ENCODE measurements around the gene C1orf226. TPM values are rescaled to one million over a fixed set of nuclear protein-coding genes. Genes with fewer than 3 reads are reported as not detected.

Gene C1orf226
- total and polyA plus RNA-seq, 2 donors, result 0.14 to 1.1 TPM

GRCh38 chr1:162363823-162364222 lies 17.7 kb upstream of the C1orf226 start:
- H3K36me3 ChIP-seq (ENCODE audit: control insufficient read depth in 2 of 2, insufficient read depth in 2 of 2, low read length in 1 of 2), result no peaks in the 10 kb centered on the region
- no peaks in the 10 kb centered on the region for H3K9me3 ChIP-seq (ENCODE audit: control insufficient read depth in 2 of 2, insufficient read depth in 1 of 2, low read length in 1 of 2)
- H3K27me3 ChIP-seq (ENCODE audit: control insufficient read depth in 2 of 2, insufficient read depth in 1 of 2, low read length in 1 of 2), result no peaks in the 10 kb centered on the region
- WGBS, result 95% methylated on average over 3 of the region's 3 CpGs
- H3K27ac ChIP-seq (ENCODE audit: low read depth in 1 of 2, low read length in 1 of 2), result no peak overlapping the region
- DNase-seq (ENCODE audit: low read depth in 6 of 9, low spot score in 9 of 9), result no peak
- H3K4me1 ChIP-seq (ENCODE audit: control insufficient read depth in 2 of 2, insufficient read depth in 2 of 2, low read length in 2 of 2), result no peaks in the 10 kb centered on the region
- H3K4me3 ChIP-seq (ENCODE audit: low read length in 2 of 2), result no peak overlapping the region

GRCh38 chr1:162364498-162364897 lies 17.0 kb upstream of the C1orf226 start:
- Histone ChIP-seq H3K36me3 (ENCODE audit: control insufficient read depth in 2 of 2, insufficient read depth in 2 of 2, low read length in 1 of 2) (no peaks in the 10 kb centered on the region), H3K4me3 (ENCODE audit: low read length in 2 of 2) (no peak overlapping the region), H3K4me1 (ENCODE audit: control insufficient read depth in 2 of 2, insufficient read depth in 2 of 2, low read length in 2 of 2) (no peaks in the 10 kb centered on the region), H3K27ac (ENCODE audit: low read depth in 1 of 2, low read length in 1 of 2) (no peak overlapping the region), H3K9me3 (ENCODE audit: control insufficient read depth in 2 of 2, insufficient read depth in 1 of 2, low read length in 1 of 2) (no peaks in the 10 kb centered on the region), H3K27me3 (ENCODE audit: control insufficient read depth in 2 of 2, insufficient read depth in 1 of 2, low read length in 1 of 2) (no peaks in the 10 kb centered on the region)
- 92% methylated on average over 1 of the region's 1 CpG for WGBS
- DNase-seq (ENCODE audit: low read depth in 6 of 9, low spot score in 9 of 9), result no peak

- H3K36me3 ChIP-seq (ENCODE audit: control insufficient read depth in 2 of 2, insufficient read depth in 2 of 2, low read length in 1 of 2), result no peaks in the 10 kb centered on the region
- no peak overlapping the region for H3K27ac ChIP-seq (ENCODE audit: low read depth in 1 of 2, low read length in 1 of 2)
- no peak for DNase-seq (ENCODE audit: low read depth in 6 of 9, low spot score in 9 of 9)
- no peak overlapping the region for H3K4me3 ChIP-seq (ENCODE audit: low read length in 2 of 2)
- 92% methylated on average over 10 of the region's 10 CpGs for WGBS
- no peaks in the 10 kb centered on the region for H3K27me3 ChIP-seq (ENCODE audit: control insufficient read depth in 2 of 2, insufficient read depth in 1 of 2, low read length in 1 of 2)
- H3K4me1 ChIP-seq (ENCODE audit: control insufficient read depth in 2 of 2, insufficient read depth in 2 of 2, low read length in 2 of 2), result no peaks in the 10 kb centered on the region
- H3K9me3 ChIP-seq (ENCODE audit: control insufficient read depth in 2 of 2, insufficient read depth in 1 of 2, low read length in 1 of 2), result no peaks in the 10 kb centered on the region
Measured at GRCh38 chr1:162365284-162366020, 16.1 kb upstream of the C1orf226 start.

- WGBS, result 74% methylated on average over 4 of the region's 4 CpGs
- Histone ChIP-seq H3K27me3 (ENCODE audit: control insufficient read depth in 2 of 2, insufficient read depth in 1 of 2, low read length in 1 of 2) (no peaks in the 10 kb centered on the region), H3K9me3 (ENCODE audit: control insufficient read depth in 2 of 2, insufficient read depth in 1 of 2, low read length in 1 of 2) (no peaks in the 10 kb centered on the region), H3K27ac (ENCODE audit: low read depth in 1 of 2, low read length in 1 of 2) (no peak overlapping the region), H3K4me1 (ENCODE audit: control insufficient read depth in 2 of 2, insufficient read depth in 2 of 2, low read length in 2 of 2) (no peaks in the 10 kb centered on the region), H3K4me3 (ENCODE audit: low read length in 2 of 2) (no peak overlapping the region), H3K36me3 (ENCODE audit: control insufficient read depth in 2 of 2, insufficient read depth in 2 of 2, low read length in 1 of 2) (no peaks in the 10 kb centered on the region)
- DNase-seq (ENCODE audit: low read depth in 6 of 9, low spot score in 9 of 9), result no peak
Measured at GRCh38 chr1:162366149-162366548, 15.4 kb upstream of the C1orf226 start.

- H3K9me3 ChIP-seq (ENCODE audit: control insufficient read depth in 2 of 2, insufficient read depth in 1 of 2, low read length in 1 of 2), result no peaks in the 10 kb centered on the region
- 96% methylated on average over 9 of the region's 9 CpGs for WGBS
- no peaks in the 10 kb centered on the region for H3K27me3 ChIP-seq (ENCODE audit: control insufficient read depth in 2 of 2, insufficient read depth in 1 of 2, low read length in 1 of 2)
- no peaks in the 10 kb centered on the region for H3K36me3 ChIP-seq (ENCODE audit: control insufficient read depth in 2 of 2, insufficient read depth in 2 of 2, low read length in 1 of 2)
- H3K4me3 ChIP-seq (ENCODE audit: low read length in 2 of 2), result no peak overlapping the region
- H3K27ac ChIP-seq (ENCODE audit: low read depth in 1 of 2, low read length in 1 of 2), result no peak overlapping the region
- no peak for DNase-seq (ENCODE audit: low read depth in 6 of 9, low spot score in 9 of 9)
- no peaks in the 10 kb centered on the region for H3K4me1 ChIP-seq (ENCODE audit: control insufficient read depth in 2 of 2, insufficient read depth in 2 of 2, low read length in 2 of 2)
Measured at GRCh38 chr1:162366671-162367070, 14.9 kb upstream of the C1orf226 start.

DNA sequence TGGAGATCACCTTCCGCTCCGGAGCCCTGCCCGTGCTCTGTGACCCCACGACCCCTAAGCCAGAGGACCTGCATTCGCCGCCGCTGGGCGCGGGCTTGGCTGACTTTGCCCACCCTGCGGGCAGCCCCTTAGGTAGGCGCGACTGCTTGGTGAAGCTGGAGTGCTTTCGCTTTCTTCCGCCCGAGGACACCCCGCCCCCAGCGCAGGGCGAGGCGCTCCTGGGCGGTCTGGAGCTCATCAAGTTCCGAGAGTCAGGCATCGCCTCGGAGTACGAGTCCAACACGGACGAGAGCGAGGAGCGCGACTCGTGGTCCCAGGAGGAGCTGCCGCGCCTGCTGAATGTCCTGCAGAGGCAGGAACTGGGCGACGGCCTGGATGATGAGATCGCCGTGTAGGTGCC lies 14.5 kb upstream of the C1orf226 start:
- H3K27ac ChIP-seq (ENCODE audit: low read depth in 1 of 2, low read length in 1 of 2), result no peak overlapping the region

GRCh38 chr1:162367772-162368171 lies 13.8 kb upstream of the C1orf226 start:
- Histone ChIP-seq H3K4me3 (ENCODE audit: low read length in 2 of 2) (no peak overlapping the region), H3K9me3 (ENCODE audit: control insufficient read depth in 2 of 2, insufficient read depth in 1 of 2, low read length in 1 of 2) (no peaks in the 10 kb centered on the region), H3K27me3 (ENCODE audit: control insufficient read depth in 2 of 2, insufficient read depth in 1 of 2, low read length in 1 of 2) (no peaks in the 10 kb centered on the region), H3K4me1 (ENCODE audit: control insufficient read depth in 2 of 2, insufficient read depth in 2 of 2, low read length in 2 of 2) (peaks cover 0 to 3% of the 10 kb centered on the region in 2 donors), H3K27ac (ENCODE audit: low read depth in 1 of 2, low read length in 1 of 2) (no peak overlapping the region), H3K36me3 (ENCODE audit: control insufficient read depth in 2 of 2, insufficient read depth in 2 of 2, low read length in 1 of 2) (no peaks in the 10 kb centered on the region)
- no peak for DNase-seq (ENCODE audit: low read depth in 6 of 9, low spot score in 9 of 9)
- 98% methylated on average over 10 of the region's 10 CpGs for WGBS

More for the DNA sequence above, 14.5 kb upstream of the C1orf226 start:
- no peaks in the 10 kb centered on the region for H3K9me3 ChIP-seq (ENCODE audit: control insufficient read depth in 2 of 2, insufficient read depth in 1 of 2, low read length in 1 of 2)
- WGBS, result 96% methylated on average over 36 of the region's 36 CpGs
- DNase-seq (ENCODE audit: low read depth in 6 of 9, low spot score in 9 of 9), result no peak
- H3K36me3 ChIP-seq (ENCODE audit: control insufficient read depth in 2 of 2, insufficient read depth in 2 of 2, low read length in 1 of 2), result no peaks in the 10 kb centered on the region
- H3K27me3 ChIP-seq (ENCODE audit: control insufficient read depth in 2 of 2, insufficient read depth in 1 of 2, low read length in 1 of 2), result no peaks in the 10 kb centered on the region
- H3K4me3 ChIP-seq (ENCODE audit: low read length in 2 of 2), result no peak overlapping the region
- H3K4me1 ChIP-seq (ENCODE audit: control insufficient read depth in 2 of 2, insufficient read depth in 2 of 2, low read length in 2 of 2), result no peaks in the 10 kb centered on the region

DNA sequence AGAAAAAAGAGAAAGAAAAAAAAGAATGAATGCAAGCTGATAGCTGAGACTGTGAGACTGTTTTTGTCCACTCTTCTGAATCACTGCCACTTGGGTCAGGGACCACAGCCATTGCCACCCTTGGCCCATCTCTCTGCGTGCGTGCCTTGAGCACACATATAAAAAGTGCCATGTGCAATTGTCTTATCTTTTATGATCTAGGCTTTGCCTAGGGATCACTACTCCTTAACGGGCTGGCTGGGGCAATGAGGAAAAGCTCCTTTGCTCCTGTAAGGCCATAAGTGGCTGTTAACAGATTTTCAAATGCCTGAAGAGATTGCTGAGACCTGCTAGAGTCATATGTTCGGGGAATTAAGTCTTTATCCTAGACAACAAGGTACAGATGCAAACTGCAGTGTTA lies 13.1 kb upstream of the C1orf226 start:
- Histone ChIP-seq H3K4me1 (ENCODE audit: control insufficient read depth in 2 of 2, insufficient read depth in 2 of 2, low read length in 2 of 2) (peaks cover 0 to 3% of the 10 kb centered on the region in 2 donors), H3K9me3 (ENCODE audit: control insufficient read depth in 2 of 2, insufficient read depth in 1 of 2, low read length in 1 of 2) (no peaks in the 10 kb centered on the region), H3K27ac (ENCODE audit: low read depth in 1 of 2, low read length in 1 of 2) (no peak overlapping the region), H3K36me3 (ENCODE audit: control insufficient read depth in 2 of 2, insufficient read depth in 2 of 2, low read length in 1 of 2) (no peaks in the 10 kb centered on the region), H3K27me3 (ENCODE audit: control insufficient read depth in 2 of 2, insufficient read depth in 1 of 2, low read length in 1 of 2) (no peaks in the 10 kb centered on the region), H3K4me3 (ENCODE audit: low read length in 2 of 2) (no peak overlapping the region)
- no peak for DNase-seq (ENCODE audit: low read depth in 6 of 9, low spot score in 9 of 9)
- WGBS, result 74% methylated on average over 4 of the region's 4 CpGs

DNA sequence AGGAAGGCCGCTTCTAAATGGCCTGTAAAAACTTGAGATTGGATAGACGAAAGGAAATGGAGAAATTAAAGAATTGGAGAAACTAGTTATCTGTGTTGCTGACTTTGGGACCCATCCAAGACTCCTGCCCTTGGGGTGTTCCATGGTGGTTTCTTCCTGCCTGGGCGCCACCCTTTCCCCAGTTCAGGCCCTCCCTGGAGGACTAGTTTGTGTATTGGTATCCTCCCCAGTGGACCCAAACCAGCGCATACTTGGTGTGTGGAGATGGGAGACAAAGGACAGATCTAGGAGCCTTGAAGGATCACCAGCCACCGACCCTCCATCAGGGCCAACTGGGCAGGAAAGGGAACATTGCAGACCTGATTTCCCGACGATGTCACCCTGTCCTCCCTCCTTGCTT lies 12.0 kb upstream of the C1orf226 start:
- no peak overlapping the region for H3K4me3 ChIP-seq (ENCODE audit: low read length in 2 of 2)
- no peak overlapping the region for H3K27ac ChIP-seq (ENCODE audit: low read depth in 1 of 2, low read length in 1 of 2)
- WGBS, result 92% methylated on average over 7 of the region's 7 CpGs
- H3K36me3 ChIP-seq (ENCODE audit: control insufficient read depth in 2 of 2, insufficient read depth in 2 of 2, low read length in 1 of 2), result no peaks in the 10 kb centered on the region
- DNase-seq (ENCODE audit: low read depth in 6 of 9, low spot score in 9 of 9), result no peak
- no peaks in the 10 kb centered on the region for H3K9me3 ChIP-seq (ENCODE audit: control insufficient read depth in 2 of 2, insufficient read depth in 1 of 2, low read length in 1 of 2)
- H3K27me3 ChIP-seq (ENCODE audit: control insufficient read depth in 2 of 2, insufficient read depth in 1 of 2, low read length in 1 of 2), result no peaks in the 10 kb centered on the region
- peaks cover 0 to 3% of the 10 kb centered on the region in 2 donors for H3K4me1 ChIP-seq (ENCODE audit: control insufficient read depth in 2 of 2, insufficient read depth in 2 of 2, low read length in 2 of 2)

Data from thymus (tissue), 11 donors.